HL-60 (cell line): Measurements from ENCODE around the gene POLG2.

ENCODE experiments used
- DNase-seq, 2 experiments: peaks; one replicate each; pipeline ENCODE4 v3.0.0-alpha.2; 2010 to 2020; ENCODE audit warnings: low read depth in 1 of 2, low spot score in 1 of 2
- H3K27ac ChIP-seq: fragments of 250-450 bp; sonication (Bioruptor Pico); replicated peaks from 2 replicates; pipeline ENCODE4 v1.5.1; 2020; ENCODE audit warnings: mild to moderate bottlenecking, moderate library complexity
- H3K27me3 ChIP-seq: fragments of 250-450 bp; sonication (Bioruptor Pico); 2 replicates; pipeline ENCODE4 v1.5.1; 2021; ENCODE audit warnings: mild to moderate bottlenecking, moderate library complexity; ENCODE audit not compliant: insufficient read depth, poor library complexity, severe bottlenecking
- H3K4me3 ChIP-seq: replicated peaks from 2 replicates; pipeline ENCODE4 v1.5.1; 2011; ENCODE audit warnings: mild to moderate bottlenecking, control low read depth, low read length; ENCODE audit not compliant: insufficient read depth
- GABPA ChIP-seq: IDR thresholded peaks from 2 replicates; pipeline ENCODE4 v1.6.1; 2012; ENCODE audit warnings: low read depth
- POLR2AphosphoS5 ChIP-seq: IDR thresholded peaks from 2 replicates; pipeline ENCODE4 v1.6.1; 2012; ENCODE audit warnings: low read depth
- SPI1 ChIP-seq: IDR thresholded peaks from 2 replicates; pipeline ENCODE4 v1.6.1; 2012; ENCODE audit warnings: low read depth, mild to moderate bottlenecking, borderline replicate concordance
- TF ChIP-seq, protein P1 (sequence below): IDR thresholded peaks from one replicate; pipeline ENCODE4 v1.5.1; 2011; ENCODE audit warnings: low read length, control low read depth, inconsistent platforms; ENCODE audit not compliant: insufficient read depth
- TF ChIP-seq, protein P2 (sequence below): IDR thresholded peaks from 2 replicates; pipeline ENCODE4 v1.6.1; 2012; ENCODE audit warnings: low read depth; ENCODE audit not compliant: insufficient replicate concordance

Gene POLG2

DNA sequence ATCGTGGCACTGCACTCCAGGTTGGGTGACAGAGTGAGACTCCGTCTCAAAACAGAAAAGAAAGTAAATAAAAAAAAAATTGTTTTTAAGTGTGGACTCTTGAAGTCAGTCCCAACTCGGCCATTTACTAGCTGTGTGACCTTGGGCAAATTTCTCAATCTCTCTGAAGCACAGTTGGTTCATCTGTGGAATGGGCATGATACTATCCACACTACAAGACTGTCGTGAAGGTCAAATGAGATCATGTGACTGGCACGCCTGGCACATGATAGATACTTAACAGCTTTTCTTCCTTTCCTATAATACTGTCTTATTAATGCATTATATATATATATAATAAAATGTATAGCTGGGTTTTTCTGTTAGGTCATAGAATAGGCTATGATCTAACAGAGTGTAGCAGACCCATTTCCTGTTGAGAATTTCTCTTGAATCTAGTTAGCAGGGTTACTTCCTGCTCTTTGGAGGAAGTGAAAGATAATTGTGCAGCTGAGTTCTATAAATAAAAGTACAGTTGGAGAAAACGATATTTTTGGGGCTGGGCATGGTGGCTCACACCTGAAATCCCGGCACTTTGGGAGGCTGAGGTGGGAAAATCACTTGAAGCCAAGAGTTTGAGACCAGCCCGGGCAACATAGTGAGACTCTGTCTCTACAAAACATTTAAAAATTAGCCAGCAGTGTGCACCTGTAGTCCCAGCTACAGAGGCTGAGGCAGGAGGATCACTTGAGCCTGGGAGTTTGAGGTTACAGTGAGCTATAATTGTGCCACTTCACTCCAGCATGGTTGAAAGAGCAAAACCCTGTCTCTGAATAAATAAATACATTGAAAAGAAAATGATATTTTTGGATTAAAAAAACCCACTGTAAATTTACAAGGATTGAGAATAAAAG, 40.6 kb downstream of the POLG2 start:
- peak overlapping the region; percentile 58 for H3K27ac ChIP-seq
- no peaks in the 10 kb centered on the region for H3K27me3 ChIP-seq
- no peak overlapping the region for H3K4me3 ChIP-seq
- peak; percentile 20 to 26 for DNase-seq
- TF ChIP-seq POLR2AphosphoS5 (no peak), GABPA (peak; percentile 64), SPI1 (peak; percentile 75)
- TF ChIP-seq, protein P1, sequence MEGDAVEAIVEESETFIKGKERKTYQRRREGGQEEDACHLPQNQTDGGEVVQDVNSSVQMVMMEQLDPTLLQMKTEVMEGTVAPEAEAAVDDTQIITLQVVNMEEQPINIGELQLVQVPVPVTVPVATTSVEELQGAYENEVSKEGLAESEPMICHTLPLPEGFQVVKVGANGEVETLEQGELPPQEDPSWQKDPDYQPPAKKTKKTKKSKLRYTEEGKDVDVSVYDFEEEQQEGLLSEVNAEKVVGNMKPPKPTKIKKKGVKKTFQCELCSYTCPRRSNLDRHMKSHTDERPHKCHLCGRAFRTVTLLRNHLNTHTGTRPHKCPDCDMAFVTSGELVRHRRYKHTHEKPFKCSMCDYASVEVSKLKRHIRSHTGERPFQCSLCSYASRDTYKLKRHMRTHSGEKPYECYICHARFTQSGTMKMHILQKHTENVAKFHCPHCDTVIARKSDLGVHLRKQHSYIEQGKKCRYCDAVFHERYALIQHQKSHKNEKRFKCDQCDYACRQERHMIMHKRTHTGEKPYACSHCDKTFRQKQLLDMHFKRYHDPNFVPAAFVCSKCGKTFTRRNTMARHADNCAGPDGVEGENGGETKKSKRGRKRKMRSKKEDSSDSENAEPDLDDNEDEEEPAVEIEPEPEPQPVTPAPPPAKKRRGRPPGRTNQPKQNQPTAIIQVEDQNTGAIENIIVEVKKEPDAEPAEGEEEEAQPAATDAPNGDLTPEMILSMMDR = no peak

- TF ChIP-seq POLR2AphosphoS5 (no peak), GABPA (no peak), SPI1 (0 out of 2 replicates have a peak, but pooled peaks have one; percentile 12)
- TF ChIP-seq, protein P1 = no peak
- TF ChIP-seq, protein P2, sequence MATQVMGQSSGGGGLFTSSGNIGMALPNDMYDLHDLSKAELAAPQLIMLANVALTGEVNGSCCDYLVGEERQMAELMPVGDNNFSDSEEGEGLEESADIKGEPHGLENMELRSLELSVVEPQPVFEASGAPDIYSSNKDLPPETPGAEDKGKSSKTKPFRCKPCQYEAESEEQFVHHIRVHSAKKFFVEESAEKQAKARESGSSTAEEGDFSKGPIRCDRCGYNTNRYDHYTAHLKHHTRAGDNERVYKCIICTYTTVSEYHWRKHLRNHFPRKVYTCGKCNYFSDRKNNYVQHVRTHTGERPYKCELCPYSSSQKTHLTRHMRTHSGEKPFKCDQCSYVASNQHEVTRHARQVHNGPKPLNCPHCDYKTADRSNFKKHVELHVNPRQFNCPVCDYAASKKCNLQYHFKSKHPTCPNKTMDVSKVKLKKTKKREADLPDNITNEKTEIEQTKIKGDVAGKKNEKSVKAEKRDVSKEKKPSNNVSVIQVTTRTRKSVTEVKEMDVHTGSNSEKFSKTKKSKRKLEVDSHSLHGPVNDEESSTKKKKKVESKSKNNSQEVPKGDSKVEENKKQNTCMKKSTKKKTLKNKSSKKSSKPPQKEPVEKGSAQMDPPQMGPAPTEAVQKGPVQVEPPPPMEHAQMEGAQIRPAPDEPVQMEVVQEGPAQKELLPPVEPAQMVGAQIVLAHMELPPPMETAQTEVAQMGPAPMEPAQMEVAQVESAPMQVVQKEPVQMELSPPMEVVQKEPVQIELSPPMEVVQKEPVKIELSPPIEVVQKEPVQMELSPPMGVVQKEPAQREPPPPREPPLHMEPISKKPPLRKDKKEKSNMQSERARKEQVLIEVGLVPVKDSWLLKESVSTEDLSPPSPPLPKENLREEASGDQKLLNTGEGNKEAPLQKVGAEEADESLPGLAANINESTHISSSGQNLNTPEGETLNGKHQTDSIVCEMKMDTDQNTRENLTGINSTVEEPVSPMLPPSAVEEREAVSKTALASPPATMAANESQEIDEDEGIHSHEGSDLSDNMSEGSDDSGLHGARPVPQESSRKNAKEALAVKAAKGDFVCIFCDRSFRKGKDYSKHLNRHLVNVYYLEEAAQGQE = no peak
- Histone ChIP-seq H3K4me3 (peak overlapping the region; percentile 20; the same call in 1 of the 2 replicates), H3K27ac (peak overlapping the region; percentile 88), H3K27me3 (no peaks in the 10 kb centered on the region)
- peak; percentile 33 to 56 for DNase-seq
Observed at GRCh38 chr17:64449545-64449944, 47.3 kb downstream of the POLG2 start.

DNA sequence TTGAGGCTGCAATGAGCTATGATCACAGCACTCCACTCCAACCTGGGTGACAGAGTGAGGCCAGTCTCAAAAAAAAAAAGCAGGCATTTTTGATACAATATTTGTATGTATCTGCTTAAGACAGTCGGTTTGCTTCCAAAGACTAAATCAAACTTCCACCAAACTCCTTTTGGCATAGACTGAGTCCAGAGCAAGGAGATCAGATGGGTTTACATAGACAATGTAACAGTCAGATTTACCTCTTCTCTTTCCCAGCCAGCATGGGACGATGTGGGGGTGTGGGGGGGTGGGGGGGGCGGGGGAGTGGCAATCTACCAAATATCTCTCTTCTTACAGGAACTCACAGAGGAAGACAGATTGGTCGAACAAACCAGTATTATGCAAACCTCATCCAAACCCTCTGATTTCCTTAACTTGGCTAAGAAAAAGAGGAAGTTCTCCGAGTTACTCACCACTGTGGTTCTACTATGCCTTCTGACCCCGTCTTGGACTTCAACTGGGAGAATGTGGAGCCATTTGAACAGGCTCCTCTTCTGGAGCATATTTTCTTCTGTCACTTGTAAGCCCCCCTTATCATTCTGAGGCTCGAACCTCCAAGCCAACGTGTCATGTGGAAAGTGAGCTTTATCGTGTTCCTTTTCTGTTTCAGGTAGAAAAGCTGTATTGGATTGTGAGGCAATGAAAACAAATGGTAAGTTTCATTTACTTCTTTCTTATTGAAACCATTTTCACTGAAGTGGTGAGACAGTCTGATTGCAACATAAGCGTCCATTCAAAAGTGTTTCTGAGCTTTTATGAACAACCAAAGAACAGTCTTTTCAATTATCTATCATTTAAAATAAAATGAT, 48.0 kb downstream of the POLG2 start, which contains the start of gene MILR1:
Gene MILR1 (plus strand): TSS at position 451 of the 848 bp plus-strand sequence. CDS start 54 bp downstream, at position 505.
- Histone ChIP-seq H3K27ac (peak within 1 kb of the TSS; percentile 88), H3K27me3 (no peaks in the 10 kb centered on the region), H3K4me3 (peak within 1 kb of the TSS; percentile 20)
- TF ChIP-seq SPI1 (peak; percentile 86), POLR2AphosphoS5 (peak; percentile 52)
- TF ChIP-seq, protein P1 = no peak
- peak; percentile 97 to 99 for DNase-seq

GRCh38 chr17:64447526-64447925, 49.3 kb downstream of the POLG2 start:
- Histone ChIP-seq H3K27me3 (no peaks in the 10 kb centered on the region), H3K27ac (no peak overlapping the region), H3K4me3 (no peak overlapping the region)
- TF ChIP-seq, protein P2 = no peak
- TF ChIP-seq, protein P1 = no peak
- no peak for TF ChIP-seq SPI1
- no peak for TF ChIP-seq POLR2AphosphoS5
- TF ChIP-seq GABPA = no peak
- DNase-seq = no peak
